ENCODE data around the gene PDGFD.

The PDGFD gene

DNA sequence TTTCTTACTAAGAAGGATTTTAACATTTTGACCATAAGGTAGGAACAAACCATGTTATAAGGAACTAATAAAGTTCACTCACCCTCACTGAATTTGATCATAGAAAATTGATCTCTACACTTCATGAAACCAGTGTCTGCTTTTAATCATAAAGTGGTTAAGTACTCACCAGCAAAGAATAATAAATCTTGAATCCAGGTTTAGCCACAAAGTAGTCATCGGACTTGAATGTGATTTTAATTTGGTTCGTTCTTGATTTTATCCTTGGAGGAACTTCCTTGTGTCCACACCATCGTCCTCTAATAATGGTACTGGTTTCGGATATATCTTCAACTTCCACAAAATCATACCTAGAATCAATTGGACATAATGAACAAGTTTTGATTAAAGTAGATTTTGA, 168.1 kb downstream of the PDGFD start:
- DNase-seq: no peak

DNA sequence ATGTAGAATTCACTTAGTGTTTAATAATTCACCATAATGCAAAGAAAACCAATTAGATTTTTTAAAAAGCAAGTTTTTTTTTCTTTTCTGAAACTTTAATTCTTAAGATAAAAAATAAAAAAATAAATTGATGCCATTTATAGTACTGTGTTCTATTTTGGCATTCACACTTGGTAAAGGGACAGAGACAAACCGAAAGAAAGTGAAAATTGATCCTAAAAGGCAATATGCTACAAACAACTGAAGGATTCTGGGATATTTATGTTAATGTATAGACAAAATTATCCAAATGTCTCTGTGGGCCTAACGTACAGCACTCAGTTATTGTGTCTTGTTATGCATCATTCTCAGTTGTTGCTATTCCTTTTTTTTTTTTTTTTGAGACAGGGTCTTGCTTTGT, 169.4 kb downstream of the PDGFD start:
- no peak for DNase-seq

DNA sequence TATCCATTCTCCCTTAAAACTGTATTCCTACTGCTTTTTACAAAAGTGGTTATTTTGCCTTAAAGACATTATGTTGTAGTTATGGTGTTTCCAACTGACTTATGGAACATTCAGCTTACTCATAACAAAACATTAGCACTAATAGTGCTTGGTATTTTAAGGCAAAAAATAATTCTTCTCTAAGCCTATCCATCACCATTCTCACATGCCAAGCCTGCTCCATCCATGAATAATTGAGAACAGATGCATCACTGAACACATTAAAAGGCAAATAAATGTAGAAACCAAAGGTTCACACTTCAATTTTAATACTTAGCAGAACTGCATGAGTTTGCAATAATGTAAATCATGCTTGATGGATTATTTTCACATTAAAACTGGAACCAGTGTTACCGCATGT, 169.9 kb downstream of the PDGFD start:
- DNase-seq: no peak

DNA sequence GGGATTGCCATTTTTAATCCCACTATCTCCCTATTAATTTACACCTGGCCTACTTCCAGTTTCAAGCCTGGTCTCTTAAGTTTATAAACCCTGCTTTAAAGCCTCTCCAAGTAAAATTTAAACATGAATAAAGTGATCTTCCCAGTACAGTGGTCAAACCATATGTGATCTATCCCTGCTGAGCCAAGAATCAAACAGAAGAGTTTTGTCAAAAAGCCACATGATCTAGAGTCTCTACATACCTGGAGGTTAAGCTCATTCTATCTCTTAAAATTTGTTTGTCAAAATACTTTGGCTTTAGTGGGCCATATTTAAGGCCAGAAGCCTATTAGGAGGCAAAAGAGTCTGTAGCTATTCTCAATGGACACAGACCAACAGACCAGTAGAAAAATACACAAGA, 170.4 kb downstream of the PDGFD start:
- DNase-seq: no peak

DNA sequence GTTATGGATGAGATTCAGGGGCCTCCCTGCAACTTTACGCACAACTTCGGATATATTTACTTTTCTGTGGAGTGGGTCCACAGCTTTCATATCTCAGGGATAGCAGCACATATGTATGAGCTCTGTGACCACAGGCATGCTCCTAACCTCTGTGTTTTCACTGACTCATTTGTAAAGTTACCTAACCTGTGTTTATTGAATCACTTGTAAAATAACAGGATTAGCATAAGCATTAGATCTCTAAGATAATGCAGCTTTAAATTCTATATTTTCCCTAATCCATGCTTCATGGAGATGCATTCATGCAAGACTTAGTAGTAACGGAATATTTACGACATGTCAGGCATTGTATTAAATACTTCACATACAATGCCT, 175.4 kb downstream of the PDGFD start:
- no peak for DNase-seq

DNA sequence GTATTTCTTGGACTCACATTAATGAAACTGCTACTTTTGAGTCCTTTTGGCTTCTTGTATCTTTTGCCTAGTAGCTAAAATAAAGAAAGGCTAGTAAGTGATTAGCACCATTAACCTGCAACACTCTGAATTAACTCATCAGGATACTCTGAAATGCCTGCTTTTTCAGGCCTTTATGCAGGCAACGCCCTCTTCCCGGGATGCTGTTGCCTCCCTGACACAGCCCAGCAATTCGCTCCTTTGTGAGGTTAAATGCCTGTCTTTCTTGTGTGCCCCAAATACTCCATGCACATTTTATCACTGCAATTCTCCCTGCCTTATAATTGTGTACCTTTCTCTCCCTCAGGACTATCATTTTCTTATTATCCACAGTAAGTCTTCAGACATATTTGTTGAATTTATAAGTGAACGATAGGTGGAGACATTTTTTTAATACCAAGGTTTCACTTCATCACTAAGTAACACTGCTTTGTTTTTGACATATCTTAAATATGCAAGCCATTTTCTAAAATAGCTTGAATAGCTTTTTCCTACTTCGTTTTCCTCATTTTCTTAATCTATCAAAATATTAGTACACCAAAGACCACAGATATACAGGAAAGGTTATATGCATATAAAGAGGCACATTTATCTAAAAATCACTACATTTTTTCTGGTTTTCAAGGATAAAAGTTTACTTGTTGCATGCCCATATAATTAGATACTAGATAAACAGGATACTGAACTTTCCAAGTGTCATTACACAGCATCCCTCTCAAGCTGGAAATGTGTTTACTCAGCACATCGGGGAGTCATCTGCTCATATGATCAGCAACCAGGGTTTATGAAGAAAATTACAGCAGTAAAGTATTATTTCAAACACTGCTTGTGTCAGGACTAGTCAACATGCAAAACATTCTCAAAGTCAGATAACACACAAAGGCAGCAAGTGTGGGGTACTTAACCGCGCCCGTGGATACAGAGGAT, 176.0 kb downstream of the PDGFD start:
- peak; percentile 3 for DNase-seq

DNA sequence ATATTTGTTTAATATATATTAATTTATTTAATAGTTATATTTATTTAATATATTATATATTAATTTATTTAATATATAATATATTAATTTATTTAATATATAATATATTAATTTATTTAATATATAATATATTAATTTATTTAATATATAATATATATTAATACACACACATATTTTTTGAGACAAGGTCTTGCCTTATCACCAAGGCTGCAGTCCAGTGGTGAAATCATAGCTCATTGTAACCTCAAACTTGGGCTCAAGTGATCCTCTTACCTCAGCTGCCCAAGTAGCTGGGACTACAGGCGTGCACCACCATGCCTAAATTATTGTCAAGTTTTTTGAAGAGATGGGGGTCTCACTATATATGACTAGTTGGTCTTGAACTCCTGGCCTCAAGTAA, 178.9 kb downstream of the PDGFD start:
- DNase-seq: no peak

DNA sequence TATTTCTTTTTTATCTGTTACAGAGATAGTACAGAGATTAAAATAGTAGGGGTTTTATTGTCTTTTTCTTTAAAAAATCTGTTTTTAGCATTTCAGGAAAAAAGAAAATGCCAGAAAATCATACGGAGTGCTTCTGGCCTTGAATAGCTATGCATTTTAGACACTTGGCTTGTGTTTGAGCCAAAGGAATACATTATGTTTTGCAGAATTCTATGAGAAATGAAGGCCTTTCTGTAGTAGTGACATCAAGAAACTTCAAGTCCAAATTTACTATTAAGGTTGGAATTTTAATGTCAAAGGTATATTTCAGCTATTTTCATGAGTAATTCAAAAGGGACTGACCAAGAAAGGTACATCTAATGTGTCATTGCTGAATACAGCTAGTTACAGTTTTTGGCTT, 183.8 kb downstream of the PDGFD start:
- DNase-seq: no peak

DNA sequence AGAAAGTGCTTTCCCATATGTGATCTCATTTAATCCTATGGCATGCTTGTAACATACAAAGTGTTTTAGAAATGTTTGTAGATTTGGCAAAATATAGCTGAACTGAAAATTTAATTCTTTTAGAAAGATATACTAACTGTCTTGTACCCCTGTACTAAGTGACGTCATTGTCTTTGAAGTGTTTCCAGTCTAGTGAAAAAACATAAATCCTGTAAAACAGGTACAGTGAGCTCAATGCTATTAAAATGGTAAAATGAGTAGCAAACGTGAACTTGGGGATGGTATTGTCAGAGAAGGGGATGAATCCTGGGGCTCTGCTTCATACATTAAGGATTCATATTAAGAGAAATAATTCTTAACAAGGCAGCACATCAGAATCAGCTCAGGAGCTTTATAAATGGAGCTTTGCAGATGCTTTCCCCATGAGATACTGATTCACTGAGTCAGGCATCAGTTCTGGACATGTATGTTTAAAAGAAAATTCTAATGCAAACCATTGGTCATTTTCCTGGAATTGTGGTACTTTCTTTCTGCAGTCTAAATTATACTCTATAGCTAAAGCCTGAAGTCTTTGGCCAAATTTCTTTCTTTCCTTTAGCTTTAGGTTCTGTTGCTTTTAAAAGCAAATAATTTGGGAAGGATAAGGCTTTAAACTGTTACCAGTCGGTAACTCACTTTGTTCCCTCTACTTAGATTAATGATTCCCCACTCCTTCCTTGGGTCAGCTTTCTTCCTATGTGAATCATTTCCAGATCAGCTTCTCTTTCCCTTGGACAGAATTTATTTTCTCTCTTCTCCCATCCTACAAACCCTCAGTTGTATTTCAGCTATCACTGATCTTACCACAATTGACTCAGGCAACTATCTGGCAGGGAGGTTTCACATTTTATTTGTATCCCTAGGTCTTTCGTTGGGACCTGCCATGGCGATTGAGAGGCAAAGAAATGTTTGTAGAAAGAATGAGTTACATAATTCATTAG, 185.0 kb downstream of the PDGFD start:
- no peak for DNase-seq

DNA sequence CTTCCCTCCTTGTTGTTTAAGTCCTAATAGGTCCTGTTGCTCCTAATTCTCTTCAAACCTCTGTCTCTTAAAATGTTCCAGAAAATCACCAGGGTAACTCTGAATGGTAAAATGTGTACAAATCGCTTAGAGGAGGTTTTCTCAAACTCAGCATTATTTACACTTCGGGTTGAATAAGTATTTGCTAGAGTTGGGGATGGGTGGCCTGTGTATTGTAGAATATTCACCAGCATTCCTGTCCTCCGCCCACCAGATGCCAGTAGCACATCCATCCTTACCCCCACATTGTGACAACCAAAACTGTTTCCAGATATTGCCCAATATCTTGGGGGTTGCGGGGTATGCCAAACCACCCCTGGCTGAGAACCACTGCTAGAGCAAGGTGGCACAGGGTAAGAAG, 191.9 kb downstream of the PDGFD start:
- DNase-seq: no peak

DNA sequence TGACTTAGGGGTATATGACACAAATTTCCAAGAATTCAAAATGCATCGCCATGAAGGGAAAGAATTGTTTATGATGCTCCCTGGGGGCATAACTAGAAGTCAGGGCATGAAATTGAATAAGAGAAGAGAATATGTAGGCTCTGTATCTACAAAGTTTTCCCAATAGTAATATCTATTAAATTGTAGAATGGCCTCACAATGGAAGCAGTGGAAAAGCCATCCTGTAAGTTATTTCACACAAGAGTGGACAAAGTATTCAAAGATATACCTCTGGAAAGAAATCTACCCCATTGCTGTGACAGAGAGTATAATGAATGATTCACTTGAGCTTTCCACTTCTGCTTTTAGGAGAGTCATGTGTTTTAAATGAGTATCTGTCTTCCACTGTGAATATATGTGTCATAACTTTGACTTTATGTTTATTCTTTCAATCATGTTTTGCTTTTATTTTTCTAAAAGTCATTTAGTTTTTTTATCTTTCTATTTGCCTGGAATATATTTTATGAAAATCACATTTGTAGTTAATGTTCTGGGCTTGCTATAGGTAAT, 193.2 kb downstream of the PDGFD start:
- peak; percentile 26 for DNase-seq

DNA sequence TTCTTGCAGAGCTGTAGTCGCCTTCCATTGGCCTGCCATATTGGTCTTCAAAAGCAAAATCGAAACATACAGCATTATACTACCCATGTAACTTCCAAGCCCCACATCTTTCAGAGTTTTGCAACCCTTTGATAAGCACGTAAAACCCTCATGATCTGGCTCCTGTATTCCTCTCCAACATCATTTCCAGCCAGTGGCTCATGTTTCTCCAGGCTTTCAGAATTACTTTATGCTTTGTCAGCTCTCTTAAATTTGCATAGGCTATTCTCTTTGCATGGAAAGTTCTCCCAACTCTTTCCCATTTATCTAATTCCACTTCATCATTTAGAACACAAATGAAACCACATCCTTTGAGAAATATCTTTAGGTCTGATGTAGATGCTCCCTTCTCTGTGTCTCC, 195.3 kb downstream of the PDGFD start:
- DNase-seq: no peak

DNA sequence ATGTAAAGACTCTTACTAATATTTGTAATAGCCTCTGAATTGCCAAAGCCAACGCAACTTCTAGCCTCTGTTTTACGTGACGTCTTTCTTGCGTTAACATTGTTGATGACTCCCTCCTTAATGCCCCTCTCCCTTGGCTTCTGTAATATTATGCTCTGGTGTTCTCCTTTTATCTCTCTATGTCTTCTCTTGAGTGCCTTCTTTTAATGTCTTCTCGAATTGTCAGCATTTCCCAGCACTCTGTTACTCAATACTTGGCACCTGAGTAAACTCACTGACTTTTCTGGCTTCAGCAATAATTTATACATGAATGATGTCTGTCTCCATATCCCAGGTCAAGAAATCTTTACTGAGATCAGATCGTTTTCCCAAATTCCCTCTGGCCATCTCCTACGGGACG, 196.0 kb downstream of the PDGFD start:
- DNase-seq: no peak

DNA sequence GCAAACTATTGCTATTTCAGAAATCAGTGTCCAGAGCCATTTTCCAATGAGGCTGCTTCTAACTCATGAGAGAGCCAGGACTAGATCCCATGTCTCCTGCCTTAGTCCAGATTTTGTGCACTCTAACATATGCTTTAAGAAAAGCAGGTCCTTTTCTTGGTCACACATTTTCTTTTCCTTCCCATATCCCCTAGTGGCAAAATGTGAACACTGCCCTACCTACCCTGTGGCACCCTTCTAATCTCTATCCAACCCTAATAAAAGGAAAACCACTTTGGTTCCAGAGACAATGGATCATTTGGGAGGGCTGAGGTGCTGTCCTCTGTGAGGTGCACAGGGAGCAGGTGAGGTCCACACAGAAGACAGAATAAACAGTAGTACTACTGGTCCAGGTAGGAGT, 199.6 kb downstream of the PDGFD start:
- DNase-seq: no peak

DNA sequence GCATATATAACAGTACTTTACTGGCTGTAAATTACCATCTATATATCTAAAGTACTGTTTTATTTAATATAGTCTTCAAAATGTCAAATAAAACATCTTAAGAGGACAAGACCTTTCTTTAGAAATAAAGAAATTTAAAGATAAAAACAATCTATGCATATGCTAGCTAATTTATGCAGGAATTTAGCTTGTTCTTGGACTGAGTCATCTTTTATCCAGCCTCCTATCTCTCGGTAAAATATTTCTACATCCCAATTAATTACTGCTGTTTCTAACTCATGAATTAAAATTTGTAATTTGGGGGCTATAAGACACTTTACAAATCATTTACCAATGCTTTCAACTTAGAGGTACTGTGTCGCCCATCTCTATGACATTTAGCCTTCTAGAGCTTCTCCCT, 200.3 kb downstream of the PDGFD start:
- no peak for DNase-seq

DNA sequence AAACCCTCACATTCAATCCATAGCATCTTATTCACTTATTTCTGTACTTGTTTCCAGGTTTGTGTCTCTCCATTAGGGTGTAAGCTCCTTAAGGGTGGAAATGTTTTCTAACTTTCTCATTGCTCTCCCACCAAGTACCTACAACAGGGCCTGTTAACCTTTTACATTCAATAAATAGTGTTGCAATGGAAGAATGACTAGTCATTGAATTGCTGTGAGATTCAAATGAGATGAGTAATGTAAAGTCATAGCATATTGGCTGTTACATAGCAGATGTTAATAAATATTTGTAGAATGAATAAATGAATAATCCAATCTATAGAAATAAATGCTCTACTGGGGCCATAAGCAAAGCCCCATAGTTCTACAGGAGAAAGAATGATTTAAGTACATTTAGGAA, 202.9 kb downstream of the PDGFD start:
- no peak for DNase-seq

DNA sequence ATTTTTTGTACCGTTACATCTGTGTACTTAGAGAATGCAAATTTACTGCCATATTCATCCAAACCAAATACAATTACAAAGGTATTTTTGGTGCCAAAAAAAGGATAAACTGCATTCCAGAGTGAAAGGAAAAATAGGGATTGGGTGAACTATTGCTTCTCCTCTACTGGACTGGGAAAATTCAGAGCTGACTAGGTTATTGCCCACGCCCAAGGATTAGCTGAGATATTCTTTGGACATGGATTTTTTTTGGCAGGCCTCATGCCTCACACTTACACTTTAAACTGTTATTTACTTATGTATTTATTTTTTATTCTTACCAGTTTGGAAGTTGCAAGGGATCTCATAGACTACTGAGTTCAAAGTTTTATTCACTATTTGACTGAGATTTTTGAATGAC, 203.8 kb downstream of the PDGFD start:
- DNase-seq: no peak

DNA sequence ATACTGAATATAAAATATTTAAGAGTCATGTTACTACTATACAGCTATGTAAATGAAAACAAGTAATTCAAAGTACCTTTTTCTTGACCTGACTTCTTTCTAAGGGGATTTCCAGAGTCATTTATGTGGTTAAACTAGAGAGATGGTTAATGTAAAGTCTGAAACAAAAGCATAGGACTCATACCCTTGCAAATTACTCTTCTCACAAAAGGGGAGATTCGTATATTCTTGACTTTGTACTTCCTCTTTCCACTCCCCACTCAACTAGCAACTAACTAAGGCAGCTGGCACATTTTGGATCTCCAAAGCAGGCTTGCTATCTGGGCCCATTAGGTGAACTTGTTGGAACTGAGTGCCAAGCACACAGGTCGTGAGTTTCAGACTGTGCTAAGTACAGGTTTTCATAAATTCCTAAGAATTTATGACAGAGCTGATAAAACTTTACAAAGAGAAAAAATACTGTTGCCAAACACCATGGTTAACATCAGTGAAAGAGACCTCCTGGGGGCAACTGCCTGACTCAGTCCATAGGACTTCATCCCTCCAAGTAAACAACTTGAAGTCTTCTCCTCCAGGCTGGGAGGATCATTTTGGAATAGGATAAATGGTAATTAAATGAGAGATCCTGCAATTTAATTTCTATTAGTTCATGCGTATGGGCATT, 204.5 kb downstream of the PDGFD start:
- no peak for DNase-seq

DNA sequence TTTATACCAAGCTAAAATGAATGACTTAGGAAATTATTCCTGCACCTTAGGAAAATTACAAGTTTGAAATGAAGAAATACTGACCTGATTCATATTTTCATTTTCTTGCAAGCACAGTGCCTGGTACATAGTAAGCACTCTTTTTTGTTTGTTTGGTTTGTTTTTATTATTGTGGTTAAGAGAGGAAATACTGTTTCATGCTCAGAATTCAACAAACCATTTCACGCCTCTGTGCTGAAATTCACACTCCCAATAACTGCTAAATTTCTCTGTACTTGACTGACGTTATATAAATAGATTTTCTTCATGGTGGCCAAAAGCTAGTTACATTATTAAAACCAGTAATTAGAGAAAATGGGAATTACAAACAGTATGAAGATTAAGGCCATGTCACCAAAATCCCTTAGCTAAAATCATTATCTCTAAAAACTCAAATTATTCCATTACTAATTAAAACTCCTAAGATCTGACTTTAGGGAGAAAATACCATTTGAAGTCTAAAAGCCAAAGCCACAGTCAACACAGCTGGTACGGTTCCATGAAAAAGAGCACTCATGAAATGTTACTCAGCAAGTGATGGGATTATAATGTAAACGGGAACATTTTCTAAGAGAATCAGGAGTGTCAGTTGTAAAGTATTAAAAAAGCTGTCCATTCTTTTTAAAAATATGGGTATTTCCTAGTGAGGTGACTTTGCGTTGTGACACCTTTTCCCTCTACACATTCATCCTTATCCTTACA, 205.3 kb downstream of the PDGFD start:
- no peak for DNase-seq

DNA sequence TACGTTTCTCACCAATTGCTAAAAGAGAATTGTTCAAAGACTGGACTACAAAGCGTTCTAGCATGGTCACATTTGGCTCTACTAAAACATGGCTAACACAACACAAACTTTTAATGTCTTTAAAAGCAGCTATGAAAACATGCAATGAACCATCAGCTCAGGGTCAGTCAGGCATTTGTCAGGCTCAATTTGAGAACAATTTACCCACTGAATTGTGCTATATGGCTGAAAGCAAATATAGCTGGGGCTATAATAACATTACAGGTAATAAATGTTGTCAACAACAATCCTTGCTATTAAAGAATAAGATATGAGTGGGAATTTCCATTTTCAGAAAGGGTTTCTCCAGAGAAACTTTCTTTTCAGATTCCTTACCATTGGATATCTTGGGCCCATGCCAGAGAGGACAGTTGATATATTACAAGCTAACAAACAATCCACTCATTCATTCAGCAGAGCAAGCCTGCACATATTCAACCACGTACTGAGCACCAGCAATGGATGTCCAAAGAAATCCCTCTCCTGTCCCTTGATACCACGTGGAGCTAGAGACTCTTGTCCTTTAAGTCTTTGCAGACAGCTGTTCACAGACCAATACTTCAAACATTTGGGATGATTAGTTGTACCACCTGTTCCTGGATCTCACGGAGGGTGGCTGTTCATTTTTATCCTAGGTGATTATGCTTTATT, 210.0 kb downstream of the PDGFD start:
- no peak for DNase-seq

DNA sequence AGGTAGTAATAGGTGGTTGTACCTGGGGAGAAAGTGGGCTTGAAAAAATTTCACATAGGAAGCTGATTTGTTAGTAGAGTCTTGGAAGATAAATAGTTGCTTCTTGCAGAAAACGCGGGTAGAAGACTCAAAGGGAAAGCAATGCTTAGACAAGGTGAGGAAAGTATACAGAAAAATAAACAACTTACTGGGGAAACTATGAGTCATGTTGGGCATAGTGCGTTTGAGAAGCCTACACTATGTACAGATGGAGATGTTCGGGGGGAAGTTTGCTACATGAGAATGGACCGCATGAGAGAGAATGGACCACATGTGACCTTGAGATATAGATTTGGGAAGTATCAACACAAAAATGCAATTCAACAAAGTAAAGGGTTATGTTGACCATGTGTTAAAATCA, 214.2 kb downstream of the PDGFD start:
- no peak for DNase-seq
